HEK293 (cell line): ENCODE results near the gene EPHA6.

Experiments used
- CTCF ChIA-PET: fragments of 350-600 bp; formaldehyde crosslinking; extraction: SDS; loops from one replicate; lab custom pipeline; 2021; ENCODE audit warnings: antibody characterized with exemption; lab: Yijun Ruan, JAX
- POLR2A ChIA-PET: fragments of 300-600 bp; formaldehyde crosslinking; extraction: SDS; loops from one replicate; lab custom pipeline; 2020; ENCODE audit warnings: antibody characterized with exemption, inconsistent platforms; lab: Yijun Ruan, JAX
- H3K27ac ChIP-seq: fragments of 200-500 bp; sonication (Bioruptor generic); 2 replicates; pipeline ENCODE4 v1.5.1; 2014; ENCODE audit warnings: low read depth, low read length, control low read depth, inconsistent platforms; ENCODE audit errors: extremely low read depth
- H3K36me3 ChIP-seq, 2 experiments: fragments of 200-500 bp in 1 of 2; sonication (Bioruptor generic) in 1 of 2; 1 replicate in 1 of 2; 2 replicates in 1 of 2; pipeline ENCODE4 v1.5.1; 2014 to 2017; ENCODE audit warnings: inconsistent platforms in 2 of 2, low read length in 2 of 2; ENCODE audit not compliant: control insufficient read depth in 2 of 2, insufficient read depth in 1 of 2
- H3K4me1 ChIP-seq: fragments of 200-500 bp; sonication (Bioruptor generic); 2 replicates; pipeline ENCODE4 v1.5.1; 2014; ENCODE audit warnings: mild to moderate bottlenecking, low read length, inconsistent platforms; ENCODE audit not compliant: control insufficient read depth, insufficient read depth
- H3K4me3 ChIP-seq: 2 replicates; pipeline ENCODE4 v1.5.1; 2011; ENCODE audit warnings: low read depth, mild to moderate bottlenecking, control low read depth, low read length, moderate library complexity
- H3K9me3 ChIP-seq: fragments of 200-500 bp; sonication (Bioruptor generic); 2 replicates; pipeline ENCODE4 v1.5.1; 2014; ENCODE audit warnings: low read depth, low read length, inconsistent platforms; ENCODE audit not compliant: control insufficient read depth, insufficient read depth
- HIC1 ChIP-seq: fragments of 450-650 bp; formaldehyde crosslinking; IDR thresholded peaks from 2 replicates; pipeline ENCODE4 v1.5.1; 2016; ENCODE audit warnings: missing biosample characterization, missing genetic modification characterization
- KLF1 ChIP-seq: fragments of 450-650 bp; formaldehyde crosslinking; IDR thresholded peaks from 2 replicates; pipeline ENCODE4 v1.5.1; 2016; ENCODE audit warnings: missing biosample characterization, missing genetic modification characterization
- MYNN ChIP-seq: fragments of 450-650 bp; formaldehyde crosslinking; IDR thresholded peaks from 2 replicates; pipeline ENCODE4 v1.5.1; 2016; ENCODE audit warnings: missing biosample characterization, missing genetic modification characterization, borderline replicate concordance
- REPIN1 ChIP-seq: fragments of 450-650 bp; formaldehyde crosslinking; IDR thresholded peaks from 2 replicates; pipeline ENCODE4 v1.5.1; 2017; ENCODE audit warnings: missing biosample characterization, missing genetic modification characterization, low read depth
- SCRT1 ChIP-seq: fragments of 450-650 bp; formaldehyde crosslinking; IDR thresholded peaks from 2 replicates; pipeline ENCODE4 v1.5.1; 2016; ENCODE audit warnings: missing biosample characterization, missing genetic modification characterization, borderline replicate concordance
- SCRT2 ChIP-seq: fragments of 450-650 bp; formaldehyde crosslinking; IDR thresholded peaks from 2 replicates; pipeline ENCODE4 v1.5.1; 2016; ENCODE audit warnings: missing biosample characterization, missing genetic modification characterization
- ZBTB21 ChIP-seq: fragments of 450-650 bp; formaldehyde crosslinking; IDR thresholded peaks from 2 replicates; pipeline ENCODE4 v1.5.1; 2017; ENCODE audit warnings: missing biosample characterization, missing genetic modification characterization
- ZNF114 ChIP-seq: fragments of 450-650 bp; formaldehyde crosslinking; IDR thresholded peaks from 2 replicates; pipeline ENCODE4 v1.5.0; 2017; ENCODE audit warnings: missing biosample characterization, missing genetic modification characterization
- ZNF132 ChIP-seq: fragments of 450-650 bp; formaldehyde crosslinking; IDR thresholded peaks from 2 replicates; pipeline ENCODE4 v1.5.1; 2017; ENCODE audit warnings: missing biosample characterization, missing genetic modification characterization, borderline replicate concordance
- ZNF146 ChIP-seq: fragments of 450-650 bp; formaldehyde crosslinking; IDR thresholded peaks from 2 replicates; pipeline ENCODE4 v1.5.1; 2016; ENCODE audit warnings: missing biosample characterization, missing genetic modification characterization
- ZNF155 ChIP-seq: fragments of 450-650 bp; formaldehyde crosslinking; IDR thresholded peaks from 2 replicates; pipeline ENCODE4 v1.5.1; 2016; ENCODE audit warnings: missing biosample characterization, missing genetic modification characterization
- ZNF37A ChIP-seq: fragments of 450-650 bp; IDR thresholded peaks from 2 replicates; pipeline ENCODE4 v1.5.1; 2018; ENCODE audit warnings: missing biosample characterization, missing genetic modification characterization
- ZNF416 ChIP-seq: fragments of 450-650 bp; formaldehyde crosslinking; IDR thresholded peaks from 2 replicates; pipeline ENCODE4 v1.5.1; 2016; ENCODE audit warnings: missing biosample characterization, missing genetic modification characterization
- ZNF433 ChIP-seq: fragments of 450-650 bp; formaldehyde crosslinking; IDR thresholded peaks from 2 replicates; pipeline ENCODE4 v1.5.1; 2016; ENCODE audit warnings: missing biosample characterization, missing genetic modification characterization, low read depth
- ZNF529 ChIP-seq: fragments of 450-650 bp; formaldehyde crosslinking; IDR thresholded peaks from 2 replicates; pipeline ENCODE4 v1.5.1; 2017; ENCODE audit warnings: missing genetic modification characterization, missing biosample characterization; ENCODE audit not compliant: insufficient replicate concordance
- ZNF664 ChIP-seq: fragments of 450-650 bp; formaldehyde crosslinking; IDR thresholded peaks from 2 replicates; pipeline ENCODE4 v1.5.1; 2016; ENCODE audit warnings: missing biosample characterization, missing genetic modification characterization
- ZNF701 ChIP-seq: fragments of 450-650 bp; formaldehyde crosslinking; IDR thresholded peaks from 2 replicates; pipeline ENCODE4 v1.5.1; 2016; ENCODE audit warnings: missing biosample characterization, missing genetic modification characterization
- TF ChIP-seq, protein P1 (sequence below): fragments of 450-650 bp; formaldehyde crosslinking; IDR thresholded peaks from 2 replicates; pipeline ENCODE4 v1.5.1; 2017; ENCODE audit warnings: missing biosample characterization, missing genetic modification characterization
- TF ChIP-seq, protein P2 (sequence below): fragments of 450-650 bp; formaldehyde crosslinking; IDR thresholded peaks from 2 replicates; pipeline ENCODE4 v1.5.1; 2016; ENCODE audit warnings: missing biosample characterization, missing genetic modification characterization

EPHA6 gene

DNA sequence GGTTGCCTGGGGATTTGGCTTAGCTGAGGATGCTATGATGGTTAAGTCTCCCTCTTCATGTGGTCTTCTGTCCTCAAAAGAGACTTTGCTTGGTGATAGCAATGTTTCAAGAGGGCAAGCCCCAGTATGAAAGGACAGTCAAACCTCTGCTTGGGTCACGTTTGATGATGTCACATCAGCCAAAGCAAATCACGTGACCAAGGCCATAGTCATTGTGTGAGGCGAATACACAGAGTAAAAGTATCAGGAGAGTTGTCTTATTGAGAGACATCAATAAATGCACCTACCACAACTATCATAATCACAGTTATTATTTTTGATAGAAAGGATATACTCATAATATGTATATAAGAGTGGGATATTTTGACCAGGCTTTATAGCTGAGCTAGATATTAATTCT lies 243.0 kb downstream of the EPHA6 start:
- ChIA-PET POLR2A (no interaction called here), CTCF (no interaction called here)
- no peaks in the 10 kb centered on the region for H3K4me1 ChIP-seq
- no peak overlapping the region for H3K27ac ChIP-seq
- no peaks in the 10 kb centered on the region for H3K9me3 ChIP-seq
- no peak overlapping the region for H3K4me3 ChIP-seq
- no peaks in the 10 kb centered on the region for H3K36me3 ChIP-seq
- TF ChIP-seq ZNF433 (tag by site-specific recombination) (no peak), ZNF37A (tag by site-specific recombination) (no peak), SCRT2 (tag by site-specific recombination) (no peak)

GRCh38 chr3:97059168-97059567 lies 244.8 kb downstream of the EPHA6 start:
- Histone ChIP-seq H3K27ac (no peak overlapping the region), H3K4me3 (no peak overlapping the region), H3K36me3 (no peaks in the 10 kb centered on the region), H3K9me3 (no peaks in the 10 kb centered on the region), H3K4me1 (no peaks in the 10 kb centered on the region)
- ChIA-PET POLR2A (no interaction called here), CTCF (no interaction called here)
- TF ChIP-seq HIC1: no peak
- TF ChIP-seq ZNF416: no peak
- no peak for TF ChIP-seq SCRT1 (tag by site-specific recombination)
- no peak for TF ChIP-seq ZNF664 (tag by site-specific recombination)
- no peak for TF ChIP-seq ZNF701 (tag by site-specific recombination)
- no peak for TF ChIP-seq REPIN1 (tag by site-specific recombination)
- no peak for TF ChIP-seq ZNF114 (tag by site-specific recombination)
- no peak for TF ChIP-seq ZNF529
- TF ChIP-seq MYNN (tag by site-specific recombination): no peak
- TF ChIP-seq, protein P1, sequence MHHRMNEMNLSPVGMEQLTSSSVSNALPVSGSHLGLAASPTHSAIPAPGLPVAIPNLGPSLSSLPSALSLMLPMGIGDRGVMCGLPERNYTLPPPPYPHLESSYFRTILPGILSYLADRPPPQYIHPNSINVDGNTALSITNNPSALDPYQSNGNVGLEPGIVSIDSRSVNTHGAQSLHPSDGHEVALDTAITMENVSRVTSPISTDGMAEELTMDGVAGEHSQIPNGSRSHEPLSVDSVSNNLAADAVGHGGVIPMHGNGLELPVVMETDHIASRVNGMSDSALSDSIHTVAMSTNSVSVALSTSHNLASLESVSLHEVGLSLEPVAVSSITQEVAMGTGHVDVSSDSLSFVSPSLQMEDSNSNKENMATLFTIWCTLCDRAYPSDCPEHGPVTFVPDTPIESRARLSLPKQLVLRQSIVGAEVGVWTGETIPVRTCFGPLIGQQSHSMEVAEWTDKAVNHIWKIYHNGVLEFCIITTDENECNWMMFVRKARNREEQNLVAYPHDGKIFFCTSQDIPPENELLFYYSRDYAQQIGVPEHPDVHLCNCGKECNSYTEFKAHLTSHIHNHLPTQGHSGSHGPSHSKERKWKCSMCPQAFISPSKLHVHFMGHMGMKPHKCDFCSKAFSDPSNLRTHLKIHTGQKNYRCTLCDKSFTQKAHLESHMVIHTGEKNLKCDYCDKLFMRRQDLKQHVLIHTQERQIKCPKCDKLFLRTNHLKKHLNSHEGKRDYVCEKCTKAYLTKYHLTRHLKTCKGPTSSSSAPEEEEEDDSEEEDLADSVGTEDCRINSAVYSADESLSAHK: no peak
- TF ChIP-seq ZNF146 (tag by site-specific recombination): no peak
- TF ChIP-seq ZBTB21 (tag by site-specific recombination): no peak

- no peaks in the 10 kb centered on the region for H3K36me3 ChIP-seq
- no peak overlapping the region for H3K4me3 ChIP-seq
- CTCF ChIA-PET: no interaction called here
- no peaks in the 10 kb centered on the region for H3K9me3 ChIP-seq
- H3K4me1 ChIP-seq: no peaks in the 10 kb centered on the region
- POLR2A ChIA-PET: no interaction called here
- H3K27ac ChIP-seq: no peak overlapping the region
- no peak for TF ChIP-seq ZNF155
- TF ChIP-seq ZNF132 (tag by site-specific recombination): no peak
- TF ChIP-seq, protein P2, sequence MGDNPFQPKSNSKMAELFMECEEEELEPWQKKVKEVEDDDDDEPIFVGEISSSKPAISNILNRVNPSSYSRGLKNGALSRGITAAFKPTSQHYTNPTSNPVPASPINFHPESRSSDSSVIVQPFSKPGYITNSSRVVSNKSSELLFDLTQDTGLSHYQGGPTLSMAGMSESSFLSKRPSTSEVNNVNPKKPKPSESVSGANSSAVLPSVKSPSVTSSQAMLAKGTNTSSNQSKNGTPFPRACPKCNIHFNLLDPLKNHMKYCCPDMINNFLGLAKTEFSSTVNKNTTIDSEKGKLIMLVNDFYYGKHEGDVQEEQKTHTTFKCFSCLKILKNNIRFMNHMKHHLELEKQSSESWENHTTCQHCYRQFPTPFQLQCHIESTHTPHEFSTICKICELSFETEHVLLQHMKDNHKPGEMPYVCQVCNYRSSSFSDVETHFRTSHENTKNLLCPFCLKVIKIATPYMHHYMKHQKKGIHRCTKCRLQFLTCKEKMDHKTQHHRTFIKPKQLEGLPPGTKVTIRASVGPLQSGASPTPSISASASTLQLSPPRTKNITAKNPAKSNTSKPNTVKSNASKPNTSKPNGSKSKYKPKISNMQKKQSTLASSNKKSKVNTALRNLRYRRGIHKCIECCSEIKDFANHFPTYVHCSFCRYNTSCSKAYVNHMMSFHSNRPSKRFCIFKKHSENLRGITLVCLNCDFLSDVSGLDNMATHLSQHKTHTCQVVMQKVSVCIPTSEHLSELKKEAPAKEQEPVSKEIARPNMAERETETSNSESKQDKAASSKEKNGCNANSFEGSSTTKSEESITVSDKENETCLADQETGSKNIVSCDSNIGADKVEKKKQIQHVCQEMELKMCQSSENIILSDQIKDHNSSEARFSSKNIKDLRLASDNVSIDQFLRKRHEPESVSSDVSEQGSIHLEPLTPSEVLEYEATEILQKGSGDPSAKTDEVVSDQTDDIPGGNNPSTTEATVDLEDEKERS (tag by site-specific recombination): no peak
- TF ChIP-seq KLF1: no peak
These were observed 252.1 kb downstream of the EPHA6 start for GRCh38 chr3:97066531-97066930.
